Uterus (tissue), 2 donors: Measurements from ENCODE around the gene PPP3R2.

Experiments
- CTCF ChIP-seq, 4 experiments: fragments of 200-600 bp in 2 of 4; fragments of 450-650 bp in 2 of 4; sonication (generic) in 2 of 4; IDR thresholded peaks; one replicate each; pipeline ENCODE4 v1.5.1; 2016 to 2019; ENCODE audit warnings: antibody characterized with exemption in 4 of 4, mild to moderate bottlenecking in 2 of 4, moderate library complexity in 1 of 4
- POLR2A ChIP-seq, 2 donors: fragments of 450-650 bp; IDR thresholded peaks; one replicate each; pipeline ENCODE4 v1.6.1; 2016; ENCODE audit warnings: antibody characterized with exemption in 2 of 2, mild to moderate bottlenecking in 1 of 2, moderate library complexity in 1 of 2

DNA sequence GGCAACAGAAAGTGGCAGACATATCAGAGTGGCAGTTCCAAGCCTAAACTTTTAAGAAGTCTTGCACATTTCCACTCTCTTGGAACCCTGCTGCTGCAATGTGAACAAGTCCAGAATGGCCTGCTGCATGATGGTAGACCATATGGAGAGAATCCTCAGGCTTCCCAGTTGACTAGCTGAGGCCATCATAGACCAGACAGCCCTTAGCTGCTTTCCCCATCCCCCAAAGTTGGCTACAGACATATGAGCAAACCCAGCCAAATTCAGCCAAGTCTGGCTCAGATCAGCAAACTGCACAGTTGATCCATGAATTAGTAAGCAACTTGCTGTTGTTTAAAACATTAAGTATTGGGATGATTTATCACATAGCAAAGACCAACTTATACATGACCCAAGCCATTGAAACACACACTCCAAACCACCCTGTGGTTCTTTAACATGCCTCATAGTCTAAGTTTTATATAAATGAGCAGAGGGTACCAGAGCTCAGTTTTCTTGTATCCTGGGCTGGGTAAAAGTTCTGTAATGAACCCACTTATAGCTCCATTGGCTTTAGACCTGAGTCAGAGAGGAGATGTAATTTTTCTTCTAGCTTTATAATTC, 19.9 kb downstream of the PPP3R2 start:
- TF ChIP-seq POLR2A (IDR thresholded peaks at IDR 0.05) (no peak), CTCF (IDR thresholded peaks at IDR 0.05) (no peak)
